B cell (primary cell): ENCODE measurements around the gene ATP8B2. TPM values are rescaled to one million over a fixed set of nuclear protein-coding genes. Genes with fewer than 3 reads are reported as not detected.

Source experiments
- ATAC-seq: fragments of 200-7000 bp; cut with Tn5 transposase; one replicate; pipeline ENCODE4 v1.10.0; 2021; ENCODE audit warnings: low read depth, mild to moderate bottlenecking, moderate number of reproducible peaks, moderate library complexity
- CTCF ChIA-PET: fragments of 350-600 bp; sonication (Branson Sonifier 250); formaldehyde crosslinking; loops from one replicate; lab custom pipeline; 2021; ENCODE audit warnings: antibody characterized with exemption, inconsistent platforms; lab: Charles Lee
- POLR2A ChIA-PET: fragments of 350-600 bp; sonication (Branson Sonifier 250); formaldehyde crosslinking; loops from one replicate; lab custom pipeline; 2021; ENCODE audit warnings: antibody characterized with exemption; lab: Charles Lee
- DNase-seq: peaks from one replicate; pipeline ENCODE4 v3.0.0; 2013
- H2AFZ ChIP-seq: 2 replicates; pipeline ENCODE4 v1.6.1; 2012; ENCODE audit warnings: mild to moderate bottlenecking, low read depth, low read length; ENCODE audit not compliant: insufficient read depth, poor library complexity, severe bottlenecking
- H3K27ac ChIP-seq, 2 donors: 1 replicate in 1 of 2; 2 replicates in 1 of 2; pipeline ENCODE4 v1.5.1; 2012 to 2013; ENCODE audit warnings: low read length in 2 of 2, mild to moderate bottlenecking in 2 of 2, moderate library complexity in 1 of 2
- H3K27me3 ChIP-seq, 4 experiments: fragments of 200-600 bp in 1 of 4; sonication (generic) in 1 of 4; replicated peaks in 1 of 4; 1 replicate in 2 of 4; 2 replicates in 2 of 4; pipeline versions ENCODE4 v1.6.1 to v1.7.0; 2013 to 2016; ENCODE audit warnings: low read length in 3 of 4, mild to moderate bottlenecking in 2 of 4, mixed read lengths in 1 of 4, moderate library complexity in 1 of 4; ENCODE audit not compliant: insufficient read depth in 4 of 4, control insufficient read depth in 3 of 4; ENCODE audit errors: control extremely low read depth in 1 of 4
- H3K36me3 ChIP-seq, 2 experiments: replicated peaks in 1 of 2; 1 replicate in 1 of 2; 2 replicates in 1 of 2; pipeline versions ENCODE4 v1.6.1 to v1.7.1; 2013; ENCODE audit warnings: low read length in 1 of 2; ENCODE audit not compliant: insufficient read depth in 2 of 2, control insufficient read depth in 1 of 2; ENCODE audit errors: control extremely low read depth in 1 of 2, extremely low read depth in 1 of 2
- H3K4me1 ChIP-seq, 2 donors: fragments of 200-600 bp in 1 of 2; sonication (generic) in 1 of 2; 1 replicate in 1 of 2; 2 replicates in 1 of 2; pipeline versions ENCODE4 v1.5.1 to v1.6.1; 2013 to 2017; ENCODE audit warnings: low read length in 2 of 2; ENCODE audit not compliant: control insufficient read depth in 2 of 2, insufficient read depth in 2 of 2
- H3K4me2 ChIP-seq: replicated peaks from 2 replicates; pipeline ENCODE3; 2012; ENCODE audit warnings: mild to moderate bottlenecking, low read depth, low read length; ENCODE audit not compliant: poor library complexity, severe bottlenecking
- H3K4me3 ChIP-seq, 5 experiments: fragments of 200-600 bp in 1 of 5; sonication (generic) in 1 of 5; 1 replicate in 3 of 5; 2 replicates in 2 of 5; pipeline versions ENCODE4 v1.5.1 to v1.7.0; 2011 to 2016; ENCODE audit warnings: low read length in 4 of 5, mild to moderate bottlenecking in 4 of 5, low read depth in 2 of 5, control low read depth in 1 of 5, moderate library complexity in 1 of 5; ENCODE audit not compliant: insufficient read depth in 1 of 5; ENCODE audit errors: control extremely low read depth in 1 of 5, extremely low read depth in 1 of 5
- H3K79me2 ChIP-seq: fragments of 200-600 bp; sonication (generic); one replicate; pipeline ENCODE4 v1.6.0; 2016; ENCODE audit warnings: low read length; ENCODE audit not compliant: control insufficient read depth, insufficient read depth
- H3K9ac ChIP-seq: fragments of 200-600 bp; sonication (generic); 2 replicates; pipeline ENCODE4 v1.6.1; 2017; ENCODE audit warnings: mild to moderate bottlenecking, low read length, moderate library complexity
- H3K9me3 ChIP-seq, 3 donors: one replicate each; pipeline versions ENCODE4 v1.6.1 to v1.7.1; 2013; ENCODE audit warnings: low read length in 2 of 3; ENCODE audit not compliant: control insufficient read depth in 2 of 3, insufficient read depth in 1 of 3; ENCODE audit errors: control extremely low read depth in 1 of 3
- H4K20me1 ChIP-seq: 2 replicates; pipeline ENCODE4 v1.6.0; 2012; ENCODE audit warnings: mild to moderate bottlenecking, low read length; ENCODE audit not compliant: insufficient read depth, control insufficient read depth, poor library complexity, severe bottlenecking
- H3K27ac Mint-ChIP-seq: one replicate; pipeline ENCODE4 v1.8.0; 2021; ENCODE audit warnings: mixed read lengths
- H3K27me3 Mint-ChIP-seq: one replicate; pipeline ENCODE4 v1.8.0; 2021; ENCODE audit warnings: mixed read lengths
- H3K4me1 Mint-ChIP-seq: one replicate; pipeline ENCODE4 v1.8.0; 2021; ENCODE audit warnings: mixed read lengths
- H3K4me3 Mint-ChIP-seq: one replicate; pipeline ENCODE4 v1.8.0; 2021; ENCODE audit warnings: mixed read lengths
- H3K9me3 Mint-ChIP-seq: one replicate; pipeline ENCODE4 v1.8.0; 2022; ENCODE audit warnings: mixed read lengths; ENCODE audit not compliant: insufficient read depth
- CTCF ChIP-seq: fragments of 200-600 bp; IDR thresholded peaks from one replicate; pipeline ENCODE4 v1.8.0; 2022; ENCODE audit warnings: antibody characterized with exemption, mild to moderate bottlenecking
- EZH2 ChIP-seq: IDR thresholded peaks from 2 replicates; pipeline ENCODE4 v1.6.1; 2012; ENCODE audit warnings: borderline replicate concordance, low read depth, mild to moderate bottlenecking, moderate library complexity, low read length; ENCODE audit not compliant: insufficient read depth, poor library complexity, severe bottlenecking
- WGBS: methylation state at CpG from one replicate; pipeline ENCODE4 v1.1.5; 2013; ENCODE audit warnings: missing lambda C conversion rate; ENCODE audit not compliant: insufficient coverage; 5-methylcytosine and 5-hydroxymethylcytosine counted together
- intact Hi-C: fragments of 100-400 bp; cut with micrococcal nuclease; formaldehyde crosslinking; loops from one replicate; pipeline ENCODE4 v1.10.0; 2022
- polyA plus RNA-seq: library from polyadenylated mRNA; depleted of rRNA; stranded (reverse); fragments of >200 nt; gene quantifications from 2 replicates; pipeline ENCODE4 v1.2.3, GENCODE V29; 2012
- total RNA-seq, 2 donors: library from RNA; stranded (reverse); fragments of 120-200 nt in 1 of 2; gene quantifications; 1 replicate in 1 of 2; 2 replicates in 1 of 2; pipeline versions ENCODE4 v1.2.3 to v1.2.4, GENCODE V29; 2013 to 2022

ATP8B2 gene
- total and polyA plus RNA-seq, 2 donors (not counting 1 experiment from before 2014, with no cell fraction given): 31.1 to 50.2 TPM

GRCh38 chr1:154326546-154327465 is 1.5 kb downstream of the ATP8B2 start:
- peak overlapping the region; percentile 48 to 60 for H3K27ac ChIP-seq
- DNase-seq: peak; percentile 43
- H3K27me3 Mint-ChIP-seq: peaks cover 8% of the 10 kb centered on the region
- peak overlapping the region; percentile 78 for H3K9ac ChIP-seq
- H3K4me3 Mint-ChIP-seq: peak overlapping the region; percentile 93
- H3K4me1 ChIP-seq: peaks cover 39 to 56% of the 10 kb centered on the region in 2 donors
- ChIA-PET POLR2A (interaction anchor here (2.1 kb wide), 1 partner anchor 8 kb away, joined by 13 read pairs; no protein-coding TSS in a partner anchor), CTCF (interaction anchor here (1.6 to 8.8 kb wide), 3 partner anchors 8 to 49 kb away, joined by 3 to 148 read pairs (median 7); no protein-coding TSS in a partner anchor)
- H3K27ac Mint-ChIP-seq: peak overlapping the region; percentile 89
- ATAC-seq: no peak
- H3K9me3 ChIP-seq: no peaks in the 10 kb centered on the region
- H3K4me1 Mint-ChIP-seq: peaks cover 52% of the 10 kb centered on the region
- peaks cover 14% of the 10 kb centered on the region for H4K20me1 ChIP-seq
- no peak for TF ChIP-seq CTCF
- no peak for TF ChIP-seq EZH2
- H3K4me3 ChIP-seq: peak overlapping the region in 4 of 5 experiments; percentile 57 to 90 (median 88)
- no peaks in the 10 kb centered on the region for H3K79me2 ChIP-seq
- intact Hi-C loops: loop anchor here (2.0 to 10.0 kb wide), 6 partner anchors 54 to 1955 kb away; partner anchors contain the start of genes HAX1, IL6R, PMVK and SMG5
- peak overlapping the region; percentile 92 for H3K4me2 ChIP-seq
- 80% methylated on average over 2 of the region's 6 CpGs for WGBS
- peak overlapping the region; percentile 77 for H2AFZ ChIP-seq
- peaks cover 0 to 13% of the 10 kb centered on the region in 2 experiments for H3K36me3 ChIP-seq
- H3K9me3 Mint-ChIP-seq: no peaks in the 10 kb centered on the region
- peaks cover 0 to 14% (median 3%) of the 10 kb centered on the region in 4 experiments for H3K27me3 ChIP-seq
